Gastrocnemius medialis (tissue), 4 donors: ENCODE results near the gene NEIL1. TPM values are rescaled to one million over a fixed set of nuclear protein-coding genes. Genes with fewer than 3 reads are reported as not detected.

Experiments used
- ATAC-seq, 2 donors: fragments of 150-250 bp; one replicate each; pipeline ENCODE4 v1.9.1; 2016
- DNase-seq, 2 donors: peaks; one replicate each; pipeline ENCODE4 v3.0.0-alpha.2; 2019
- H3K27ac ChIP-seq, 4 donors: fragments of 200-600 bp; sonication (generic); 1 replicate in 1 of 4; 2 replicates in 3 of 4; pipeline ENCODE4 v1.5.1; 2016 to 2018; ENCODE audit warnings: mild to moderate bottlenecking in 2 of 4, moderate library complexity in 1 of 4
- H3K27me3 ChIP-seq, 3 donors: fragments of 200-600 bp; sonication (generic) in 2 of 3; 1 replicate in 1 of 3; 2 replicates in 2 of 3; pipeline versions ENCODE4 v1.5.1 to v1.6.0; 2016 to 2019; ENCODE audit warnings: mild to moderate bottlenecking in 1 of 3, moderate library complexity in 1 of 3
- H3K36me3 ChIP-seq, 2 donors: fragments of 200-600 bp; sonication (generic) in 1 of 2; one replicate each; pipeline ENCODE4 v1.5.1; 2017 to 2018
- H3K4me1 ChIP-seq, 2 donors: fragments of 200-600 bp; sonication (generic) in 1 of 2; one replicate each; pipeline ENCODE4 v1.5.1; 2016 to 2017; ENCODE audit warnings: mild to moderate bottlenecking in 2 of 2
- H3K4me3 ChIP-seq, 4 donors: fragments of 200-600 bp; sonication (generic) in 3 of 4; 1 replicate in 1 of 4; 2 replicates in 3 of 4; pipeline ENCODE4 v1.5.1; 2016 to 2019; ENCODE audit warnings: mild to moderate bottlenecking in 2 of 4
- H3K9me3 ChIP-seq, 3 donors: fragments of 200-600 bp; sonication (generic) in 2 of 3; 1 replicate in 1 of 3; 2 replicates in 2 of 3; pipeline ENCODE4 v1.5.1; 2016 to 2019
- CTCF ChIP-seq, 5 experiments: fragments of 450-650 bp in 3 of 5; fragments of 200-600 bp in 2 of 5; sonication (generic) in 2 of 5; IDR thresholded peaks in 4 of 5; conservative IDR thresholded peaks in 1 of 5; 1 replicate in 4 of 5; 2 replicates in 1 of 5; pipeline ENCODE4 v1.5.1; 2016 to 2019; ENCODE audit warnings: antibody characterized with exemption in 5 of 5, mild to moderate bottlenecking in 3 of 5, moderate library complexity in 3 of 5
- POLR2A ChIP-seq, 2 donors: fragments of 450-650 bp; IDR thresholded peaks; one replicate each; pipeline ENCODE4 v1.6.1; 2017; ENCODE audit warnings: antibody characterized with exemption in 2 of 2, mild to moderate bottlenecking in 2 of 2, moderate library complexity in 2 of 2
- in situ Hi-C, 4 donors: fragments of 200-750 bp; cut with MboI; loops; one replicate each; pipeline versions ENCODE4 v1.15.0 to v1.8.0; 2017; ENCODE audit warnings: low sequenced_read_pairs in 4 of 4
- intact Hi-C: fragments of 100-400 bp; cut with DNase I; formaldehyde crosslinking; loops from one replicate; pipeline ENCODE4 v1.15.1; 2023; ENCODE audit warnings: low total_unique reads
- total RNA-seq, 4 donors: library from RNA; depleted of rRNA; stranded (reverse); fragments of >200 nt; gene quantifications; one replicate each; pipeline versions ENCODE4 v1.1.0 to v1.2.3, GENCODE V29; 2016

Gene NEIL1
- total RNA-seq, 4 donors from 2014 or later, result 3.9 to 11.1 (median 5.1) TPM

DNA sequence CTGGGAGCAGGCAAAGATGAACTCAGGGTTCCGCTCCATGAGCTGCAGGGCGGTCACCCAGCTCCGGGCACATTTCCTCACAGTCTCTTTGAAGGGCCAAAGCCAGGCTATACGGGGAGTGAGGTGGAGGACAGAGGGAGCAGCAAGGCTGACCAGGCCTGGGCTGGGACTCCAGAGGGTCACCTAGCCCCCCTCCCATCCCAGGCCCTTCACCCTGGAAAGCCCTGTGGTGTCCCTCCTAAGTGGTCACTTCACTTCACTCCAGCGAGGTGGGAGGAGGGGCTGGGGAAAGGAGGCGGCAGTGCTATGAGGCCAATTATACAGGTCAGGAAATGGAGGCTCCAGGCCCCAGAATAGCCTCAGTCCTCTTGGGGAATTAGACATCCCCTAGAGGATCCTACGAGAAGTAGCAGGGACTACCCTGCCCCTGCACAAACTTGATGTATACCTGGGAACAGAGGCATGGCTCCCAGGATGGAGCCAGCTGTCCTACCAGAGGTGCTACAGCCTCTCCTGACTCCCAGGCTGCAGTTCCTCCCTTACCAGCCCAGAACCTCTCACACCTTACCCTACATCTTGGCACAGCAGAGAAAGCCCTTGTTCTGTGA lies 15.9 kb downstream of the NEIL1 start:
- intact Hi-C loops, result no loop called here
- H3K4me3 ChIP-seq, result no peak overlapping the region
- H3K36me3 ChIP-seq, result peaks cover 0 to 97% of the 10 kb centered on the region in 2 donors
- DNase-seq, result no peak
- TF ChIP-seq CTCF (IDR thresholded peaks at IDR 0.05 in 4 of 5, conservative IDR thresholded peaks at IDR 0.05 in 1 of 5) (no peak), POLR2A (IDR thresholded peaks at IDR 0.05) (no peak)
- in situ Hi-C loops, result loop anchor here in 2 of 4 donors (25.0 kb wide), 1 partner anchor 275 kb away; the partner anchor contains the start of genes IMP3 (in 2 of the 2), SNUPN (in 2 of the 2) and SNX33 (in 2 of the 2)
- no peak overlapping the region for H3K27ac ChIP-seq
- H3K9me3 ChIP-seq, result no peaks in the 10 kb centered on the region
- no peak for ATAC-seq
- peaks cover 6 to 7% of the 10 kb centered on the region in 2 donors for H3K4me1 ChIP-seq
- no peaks in the 10 kb centered on the region for H3K27me3 ChIP-seq

GRCh38 chr15:75363786-75364185 lies 16.9 kb downstream of the NEIL1 start:
- ATAC-seq, result no peak
- no peak overlapping the region for H3K27ac ChIP-seq
- H3K4me1 ChIP-seq, result peaks cover 7 to 8% of the 10 kb centered on the region in 2 donors
- no peak for DNase-seq
- no peak overlapping the region for H3K4me3 ChIP-seq
- intact Hi-C loops (no loop called here), in situ Hi-C loops (loop anchor here in 2 of 4 donors (25.0 kb wide), 1 partner anchor 274 kb away; the partner anchor contains the start of genes IMP3 (in 2 of the 2), SNUPN (in 2 of the 2) and SNX33 (in 2 of the 2))
- H3K9me3 ChIP-seq, result no peaks in the 10 kb centered on the region
- no peaks in the 10 kb centered on the region for H3K27me3 ChIP-seq
- no peak for TF ChIP-seq CTCF (IDR thresholded peaks at IDR 0.05 in 4 of 5, conservative IDR thresholded peaks at IDR 0.05 in 1 of 5)
- peaks cover 0 to 86% of the 10 kb centered on the region in 2 donors for H3K36me3 ChIP-seq

GRCh38 chr15:75364881-75365280 lies 18.0 kb downstream of the NEIL1 start:
- H3K36me3 ChIP-seq, result peaks cover 0 to 75% of the 10 kb centered on the region in 2 donors
- no peak overlapping the region for H3K27ac ChIP-seq
- no peaks in the 10 kb centered on the region for H3K27me3 ChIP-seq
- in situ Hi-C loops (loop anchor here in 2 of 4 donors (25.0 kb wide), 1 partner anchor 272 kb away; the partner anchor contains the start of genes IMP3 (in 2 of the 2), SNUPN (in 2 of the 2) and SNX33 (in 2 of the 2)), intact Hi-C loops (loop anchor here (5.0 kb wide), 1 partner anchor 437 kb away; no protein-coding TSS in a partner anchor)
- H3K4me3 ChIP-seq, result no peak overlapping the region
- TF ChIP-seq CTCF (IDR thresholded peaks at IDR 0.05 in 4 of 5, conservative IDR thresholded peaks at IDR 0.05 in 1 of 5), result no peak
- TF ChIP-seq POLR2A (IDR thresholded peaks at IDR 0.05), result no peak
- H3K9me3 ChIP-seq, result no peaks in the 10 kb centered on the region
- DNase-seq (no peak), ATAC-seq (no peak)
- H3K4me1 ChIP-seq, result peaks cover 18% of the 10 kb centered on the region in 2 donors

- TF ChIP-seq CTCF (IDR thresholded peaks at IDR 0.05 in 4 of 5, conservative IDR thresholded peaks at IDR 0.05 in 1 of 5) (no peak), POLR2A (IDR thresholded peaks at IDR 0.05) (no peak)
Observed at GRCh38 chr15:75366163-75366562, 19.3 kb downstream of the NEIL1 start.

More at GRCh38 chr15:75366163-75366562, 19.3 kb downstream of the NEIL1 start:
- Histone ChIP-seq H3K4me1 (peaks cover 18 to 19% of the 10 kb centered on the region in 2 donors), H3K9me3 (no peaks in the 10 kb centered on the region), H3K27me3 (no peaks in the 10 kb centered on the region), H3K36me3 (peaks cover 0 to 65% of the 10 kb centered on the region in 2 donors), H3K4me3 (no peak overlapping the region), H3K27ac (no peak overlapping the region)
- no peak for ATAC-seq
- intact Hi-C loops, result loop anchor here (5.0 kb wide), 1 partner anchor 436 kb away; no protein-coding TSS in a partner anchor
- DNase-seq, result no peak
- in situ Hi-C loops, result loop anchor here in 2 of 4 donors (25.0 kb wide), 1 partner anchor 271 kb away; the partner anchor contains the start of genes IMP3 (in 2 of the 2), SNUPN (in 2 of the 2) and SNX33 (in 2 of the 2)
